HepG2 (cell line): ENCODE data around the gene PHF5A. TPM values are rescaled to one million over a fixed set of nuclear protein-coding genes. Genes with fewer than 3 reads are reported as not detected.

Source experiments
- ATAC-seq: fragments of 200-7000 bp; cut with Tn5 transposase; 3 replicates; pipeline ENCODE4 v1.9.1; 2020; ENCODE audit warnings: mild to moderate bottlenecking, moderate library complexity
- BruUV-seq: library from RNA; stranded (reverse); fragments of 400-500 nt; replicated peaks from 2 replicates; lab custom pipeline; 2021; lab: Mats Ljungman, UMichigan
- CTCF ChIA-PET: fragments of 300-600 bp; formaldehyde crosslinking; extraction: SDS; loops from one replicate; lab custom pipeline; 2021; ENCODE audit warnings: low total read pairs, inconsistent platforms, low intra/inter-chr PET ratio; lab: Yijun Ruan, JAX
- POLR2A ChIA-PET: fragments of 350-600 bp; sonication (Branson Sonifier 250); formaldehyde crosslinking; loops from one replicate; lab custom pipeline; 2020; ENCODE audit warnings: antibody characterized with exemption, inconsistent platforms; lab: Yijun Ruan, JAX
- DNase-seq: peaks from one replicate; pipeline ENCODE4 v3.0.0-alpha.2; 2015; ENCODE audit warnings: low spot score
- FAIRE-seq: peaks from 3 replicates; lab custom pipeline; 2011; peaks lifted over from hg19 to GRCh38; lab: Jason Lieb, UNC
- H2AFZ ChIP-seq: one replicate; pipeline ENCODE4 v1.6.1; 2011; ENCODE audit warnings: low read length, inconsistent platforms
- H3K27ac ChIP-seq: fragments of 300-600 bp; 3 replicates; pipeline ENCODE4 v1.8.0; 2011; ENCODE audit warnings: mixed run types, mild to moderate bottlenecking, mixed read lengths, low read length, inconsistent platforms; ENCODE audit not compliant: insufficient read depth; ENCODE audit errors: extremely low read length
- H3K27me3 ChIP-seq, 2 experiments: fragments of 200-600 bp in 1 of 2; 2 replicates in 1 of 2; 3 replicates in 1 of 2; pipeline versions ENCODE4 v1.6.0 to v1.8.0; 2011; ENCODE audit warnings: low read length in 2 of 2, mild to moderate bottlenecking in 2 of 2, moderate library complexity in 2 of 2, inconsistent platforms in 1 of 2; ENCODE audit not compliant: insufficient read depth in 2 of 2, control insufficient read depth in 1 of 2
- H3K36me3 ChIP-seq, 2 experiments: fragments of 200-600 bp in 1 of 2; replicated peaks in 1 of 2; 2 replicates in 1 of 2; 3 replicates in 1 of 2; pipeline versions ENCODE4 v1.5.1 to v1.8.0; 2011; ENCODE audit warnings: low read length in 2 of 2, inconsistent platforms in 1 of 2; ENCODE audit not compliant: insufficient read depth in 2 of 2, control insufficient read depth in 1 of 2
- H3K4me1 ChIP-seq: 2 replicates; pipeline ENCODE4 v1.5.1; 2012; ENCODE audit warnings: low read length, inconsistent platforms; ENCODE audit not compliant: insufficient read depth
- H3K4me2 ChIP-seq: 2 replicates; pipeline ENCODE4 v1.6.0; 2011; ENCODE audit warnings: low read depth, low read length, inconsistent platforms
- H3K4me3 ChIP-seq, 3 experiments: fragments of 200-600 bp in 1 of 3; sonication (generic), shearing (Covaris generic) in 1 of 3; replicated peaks in 1 of 3; 2 replicates each; pipeline ENCODE4 v1.5.1; 2011 to 2016; ENCODE audit warnings: low read length in 3 of 3, inconsistent platforms in 2 of 3, low read depth in 2 of 3, mild to moderate bottlenecking in 2 of 3, control low read depth in 1 of 3, mixed read lengths in 1 of 3; ENCODE audit not compliant: insufficient read depth in 1 of 3
- H3K79me2 ChIP-seq: one replicate; pipeline ENCODE4 v1.6.1; 2011; ENCODE audit warnings: low read length, inconsistent platforms; ENCODE audit not compliant: insufficient read depth
- H3K9ac ChIP-seq: 2 replicates; pipeline ENCODE4 v1.6.0; 2011; ENCODE audit warnings: mild to moderate bottlenecking, low read depth, low read length, inconsistent platforms; ENCODE audit not compliant: insufficient read depth
- H3K9me3 ChIP-seq: 2 replicates; pipeline ENCODE4 v1.5.1; 2012; ENCODE audit warnings: mild to moderate bottlenecking, low read length
- H4K20me1 ChIP-seq: 2 replicates; pipeline ENCODE4 v1.6.0; 2011; ENCODE audit warnings: inconsistent platforms, mild to moderate bottlenecking, low read length, moderate library complexity; ENCODE audit not compliant: insufficient read depth
- BATF2 ChIP-seq: sonication (generic); formaldehyde crosslinking; IDR thresholded peaks from 2 replicates; pipeline ENCODE4 v1.8.0; 2022; ENCODE audit warnings: mild to moderate bottlenecking, missing genetic modification reagents, moderate library complexity
- DZIP1 ChIP-seq: sonication (generic); formaldehyde crosslinking; IDR thresholded peaks from 2 replicates; pipeline ENCODE4 v1.5.0; 2020; ENCODE audit warnings: mild to moderate bottlenecking, missing genetic modification reagents
- ELF3 ChIP-seq: IDR thresholded peaks from 2 replicates; pipeline ENCODE4 v1.6.1; 2016; ENCODE audit warnings: missing genetic modification reagents, missing compliant biosample characterization
- HNRNPL ChIP-seq: fragments of 200-400 bp; formaldehyde crosslinking; IDR thresholded peaks from 2 replicates; pipeline ENCODE4 v1.6.1; 2017; ENCODE audit warnings: mild to moderate bottlenecking, low read depth, low read length
- MEF2D ChIP-seq: sonication (generic); formaldehyde crosslinking; IDR thresholded peaks from 2 replicates; pipeline ENCODE4 v1.5.1; 2020; ENCODE audit warnings: mild to moderate bottlenecking, missing genetic modification reagents
- ONECUT2 ChIP-seq: sonication (generic); formaldehyde crosslinking; IDR thresholded peaks from 2 replicates; pipeline ENCODE4 v1.4.0; 2020; ENCODE audit warnings: missing genetic modification reagents
- SSRP1 ChIP-seq: IDR thresholded peaks from 2 replicates; pipeline ENCODE4 v1.6.1; 2016; ENCODE audit warnings: control low read depth
- STAT6 ChIP-seq: sonication (generic); formaldehyde crosslinking; IDR thresholded peaks from 2 replicates; pipeline ENCODE4 v1.4.0; 2020; ENCODE audit warnings: missing genetic modification reagents, mild to moderate bottlenecking, borderline replicate concordance
- ZBTB38 ChIP-seq: sonication (generic); formaldehyde crosslinking; IDR thresholded peaks from 2 replicates; pipeline ENCODE4 v1.5.1; 2020; ENCODE audit warnings: mild to moderate bottlenecking, missing genetic modification reagents
- ZNF766 ChIP-seq: sonication (generic); formaldehyde crosslinking; IDR thresholded peaks from 2 replicates; pipeline ENCODE4 v1.5.0; 2020; ENCODE audit warnings: missing genetic modification reagents, borderline replicate concordance
- WGBS: methylation state at CpG from one replicate; pipeline ENCODE4 v1.1.6; 2017; ENCODE audit warnings: low lambda C conversion rate; 5-methylcytosine and 5-hydroxymethylcytosine counted together
- in situ Hi-C: cut with HindIII; loops from 2 replicates; pipeline ENCODE4 v1.10.0; 2017; ENCODE audit warnings: low pct_unique_long_range_greater_than_20kb; ENCODE audit not compliant: extremely low pct_ligation_motif_present
- intact Hi-C: fragments of 100-400 bp; cut with micrococcal nuclease; formaldehyde crosslinking; loops from one replicate; pipeline ENCODE4 v1.10.0; 2022; ENCODE audit not compliant: unreplicated experiment
- polyA plus RNA-seq, 8 experiments: library from polyadenylated mRNA; depleted of rRNA in 3 of 8; stranded (reverse) in 7 of 8; unstranded in 1 of 8; fragments of >200 nt; fragmentation: Illumina TruSeq in 4 of 8; extraction: Trizol in 4 of 8; gene quantifications; 2 replicates each; pipeline versions ENCODE4 v1.2.1 to v1.2.3, GENCODE V29; 2011 to 2016; ENCODE audit warnings: low read depth in 4 of 8, missing spikeins in 1 of 8, mixed read lengths in 1 of 8; ENCODE audit not compliant: insufficient read depth in 1 of 8
- total RNA-seq, 5 experiments: library from RNA; depleted of rRNA; stranded (reverse); fragments of >200 nt; fragmentation: Illumina TruSeq; extraction: Trizol; gene quantifications; 2 replicates each; pipeline ENCODE4 v1.2.3, GENCODE V29; 2016; ENCODE audit warnings: low read depth in 1 of 5

PHF5A gene
- total and polyA plus RNA-seq, 2 of the 13 experiments (the other 11 are each of a cell fraction or from before 2014, with no cell fraction given), result 56.6 to 105 TPM

- TF ChIP-seq ZBTB38 (CRISPR knock-in tag), result 0 out of 2 replicates have a peak, but pooled peaks have one; percentile 15
- no peak for TF ChIP-seq ONECUT2 (CRISPR knock-in tag)
- TF ChIP-seq MEF2D (CRISPR knock-in tag), result no peak
- TF ChIP-seq DZIP1, result no peak
- peak; percentile 90 for TF ChIP-seq HNRNPL
- TF ChIP-seq ZNF766 (CRISPR knock-in tag), result no peak
- TF ChIP-seq, all 625 proteins: peak for 5
These were observed 50.7 kb downstream of the PHF5A start (continued) for GRCh38 chr22:41417622-41418390.

- intact Hi-C loops (no loop called here), in situ Hi-C loops (no loop called here)
- H3K27ac ChIP-seq, result peak overlapping the region; percentile 99
- peak overlapping the region in 1 of 3 experiments; percentile 95; a peak in 2 of 6 replicates for H3K4me3 ChIP-seq
- no TSS peak for BruUV-seq
- FAIRE-seq, result no peak
- peak overlapping the region; percentile 99 for H3K4me2 ChIP-seq
- H3K4me1 ChIP-seq, result peaks cover 61% of the 10 kb centered on the region
- no peak for DNase-seq
- H3K9me3 ChIP-seq, result no peaks in the 10 kb centered on the region
- H3K9ac ChIP-seq, result peak overlapping the region; percentile 44
- no peaks in the 10 kb centered on the region; a peak in 1 of 5 replicates for H3K27me3 ChIP-seq
- no peaks in the 10 kb centered on the region for H4K20me1 ChIP-seq
- no peaks in the 10 kb centered on the region for H3K36me3 ChIP-seq
- H2AFZ ChIP-seq, result no peak overlapping the region
- ChIA-PET CTCF (no interaction called here), POLR2A (interaction anchor here (1.0 to 1.9 kb wide), 2 partner anchors 34 to 174 kb away, joined by 3 to 6 read pairs; partner anchors contain the start of genes PMM1 and TEF)
- 92% methylated on average over 3 of the region's 4 CpGs for WGBS
- peaks cover 14% of the 10 kb centered on the region for H3K79me2 ChIP-seq
- no peak for ATAC-seq
- no peak for TF ChIP-seq STAT6 (CRISPR knock-in tag)
- no peak for TF ChIP-seq ELF3
- no peak for TF ChIP-seq BATF2 (CRISPR knock-in tag)
- no peak for TF ChIP-seq SSRP1 (CRISPR knock-in tag)
These were observed 52.9 kb downstream of the PHF5A start for GRCh38 chr22:41415554-41415953.
